CD4-positive, alpha-beta T cell treated with Interferon gamma for 1 hour (primary cell): Measurements from ENCODE around the gene ARHGAP24.
"Not testable (repeated sequence)": the region's sequence is repeated elsewhere in the genome, so short reads cannot be mapped to it uniquely, and the experiment has no call there.

Experiments used
- DNase-seq: peaks from one replicate; pipeline ENCODE4 v3.0.0-alpha.2; 2020

The ARHGAP24 gene

DNA sequence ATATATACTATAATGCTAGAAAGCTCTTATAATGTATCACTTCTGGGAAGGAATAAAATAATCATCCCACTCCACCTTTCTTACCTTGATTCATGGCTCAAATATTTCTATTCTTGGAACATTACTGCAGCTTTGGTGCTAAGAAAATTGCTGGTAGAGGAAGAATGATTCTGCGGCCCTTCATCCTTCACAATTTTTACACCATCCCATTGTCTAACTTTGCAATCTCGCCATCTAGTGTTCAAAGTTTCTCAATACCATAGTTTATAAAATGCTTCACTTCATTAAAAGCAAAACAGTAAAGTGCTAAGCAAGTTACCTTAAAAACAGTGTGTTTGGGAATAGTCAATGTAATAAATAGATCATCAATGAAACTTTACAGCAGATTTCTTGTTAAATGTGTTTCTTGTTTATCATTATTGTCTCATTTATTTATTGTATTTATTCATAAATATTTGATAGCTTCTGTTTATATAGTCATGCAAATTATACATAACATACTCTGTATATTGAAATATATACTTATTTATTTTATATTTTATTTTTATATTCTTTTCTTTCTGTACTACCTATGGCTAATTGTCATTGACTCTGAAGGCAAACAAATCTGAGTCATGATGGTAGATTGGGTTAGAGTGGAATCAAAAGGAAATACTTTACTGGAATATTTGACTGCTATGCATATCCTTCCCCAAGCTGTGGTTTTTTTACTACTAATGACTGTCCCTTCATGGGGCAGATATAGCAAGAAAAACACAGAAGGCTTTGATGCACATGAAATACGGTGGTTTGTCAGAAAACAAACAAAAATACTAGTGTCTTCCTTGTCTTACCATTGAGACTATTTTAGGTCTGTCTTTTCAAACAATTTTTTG is 494.2 kb downstream of the ARHGAP24 start:
- DNase-seq = no peak

DNA sequence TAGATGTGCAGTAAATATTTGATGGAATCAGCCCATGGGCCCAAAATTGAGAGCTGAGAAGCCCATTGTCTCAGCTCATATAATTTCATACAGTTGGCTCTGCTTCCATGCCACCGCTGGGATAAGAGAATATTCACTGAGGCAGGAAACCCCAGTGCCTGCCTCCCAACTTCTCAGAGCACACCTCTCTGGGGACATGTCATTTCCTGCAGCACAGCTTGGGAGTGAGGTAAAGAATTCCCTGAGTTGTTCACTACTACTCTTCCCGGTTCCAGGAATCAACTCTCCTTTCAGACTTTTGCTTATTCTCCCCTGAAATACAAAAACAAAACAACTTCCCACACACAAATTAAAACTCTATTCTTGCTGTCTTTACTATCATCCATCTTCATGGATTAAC is 495.6 kb downstream of the ARHGAP24 start:
- no peak for DNase-seq

DNA sequence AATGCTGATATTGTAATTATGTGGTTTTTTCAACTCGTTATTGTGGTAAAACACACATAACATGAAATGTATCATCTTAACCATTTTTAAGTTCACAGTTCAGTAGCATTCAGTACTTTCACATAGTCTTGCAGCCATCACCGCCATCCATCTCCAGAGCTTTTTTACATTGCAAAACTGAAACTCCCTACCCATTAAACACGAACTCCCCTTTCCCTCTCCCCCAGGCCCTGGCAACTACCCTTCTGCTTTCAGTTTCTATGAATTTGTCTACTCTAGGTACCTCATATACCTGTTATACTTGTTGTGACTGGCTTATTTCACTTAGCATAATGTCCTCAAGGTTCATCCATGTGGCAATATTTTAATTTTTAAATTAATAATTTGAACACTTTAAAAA is 504.3 kb downstream of the ARHGAP24 start:
- no peak for DNase-seq

DNA sequence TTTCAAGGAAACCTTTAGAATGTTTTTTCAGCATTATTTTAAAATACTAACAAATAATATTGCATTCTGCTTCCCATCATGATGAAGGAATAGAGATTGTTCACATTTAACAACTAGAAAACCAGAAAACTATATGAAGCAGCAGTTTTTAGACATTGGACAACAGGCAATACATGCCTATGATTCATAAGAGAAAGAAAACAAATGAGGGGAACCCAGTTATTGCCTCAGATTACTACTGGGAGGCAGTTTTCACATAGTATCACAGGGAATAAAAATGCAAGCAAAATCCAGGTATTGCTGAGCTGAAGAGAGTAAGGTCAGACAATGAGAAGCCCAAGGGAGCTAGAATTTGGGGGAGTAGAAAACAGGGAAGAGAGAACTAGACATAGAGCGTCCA is 511.3 kb downstream of the ARHGAP24 start:
- no peak for DNase-seq

DNA sequence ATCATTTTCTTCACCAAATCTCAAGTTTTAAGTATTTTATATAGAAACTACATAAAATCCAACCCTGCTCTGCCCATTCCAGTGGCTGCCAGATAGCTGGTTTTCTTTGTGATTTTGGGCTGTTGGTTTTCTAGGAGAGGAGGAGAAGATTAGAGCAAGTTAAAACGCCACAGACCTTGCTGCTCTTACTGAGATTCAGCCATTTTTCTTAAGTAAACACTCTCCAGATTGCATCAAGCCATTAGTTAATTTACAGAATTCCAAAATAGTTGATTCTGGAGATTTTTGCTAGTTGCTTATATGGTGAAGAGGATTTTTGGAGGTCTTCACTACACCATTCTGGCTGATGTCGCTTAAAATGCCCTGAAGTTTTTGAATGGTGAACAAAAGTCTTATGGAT is 518.7 kb downstream of the ARHGAP24 start:
- no peak for DNase-seq

DNA sequence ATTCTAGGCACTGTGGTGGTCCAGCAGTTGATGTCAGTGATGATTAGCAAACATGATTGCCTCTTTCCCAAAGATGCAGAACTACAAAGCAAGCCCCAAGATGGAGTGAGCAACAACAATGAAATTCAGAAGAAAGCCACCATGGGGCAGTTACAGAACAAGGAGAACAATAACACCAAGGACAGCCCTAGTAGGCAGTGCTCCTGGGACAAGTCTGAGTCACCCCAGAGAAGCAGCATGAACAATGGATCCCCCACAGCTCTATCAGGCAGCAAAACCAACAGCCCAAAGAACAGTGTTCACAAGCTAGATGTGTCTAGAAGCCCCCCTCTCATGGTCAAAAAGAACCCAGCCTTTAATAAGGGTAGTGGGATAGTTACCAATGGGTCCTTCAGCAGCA is 519.6 kb downstream of the ARHGAP24 start:
- no peak for DNase-seq

DNA sequence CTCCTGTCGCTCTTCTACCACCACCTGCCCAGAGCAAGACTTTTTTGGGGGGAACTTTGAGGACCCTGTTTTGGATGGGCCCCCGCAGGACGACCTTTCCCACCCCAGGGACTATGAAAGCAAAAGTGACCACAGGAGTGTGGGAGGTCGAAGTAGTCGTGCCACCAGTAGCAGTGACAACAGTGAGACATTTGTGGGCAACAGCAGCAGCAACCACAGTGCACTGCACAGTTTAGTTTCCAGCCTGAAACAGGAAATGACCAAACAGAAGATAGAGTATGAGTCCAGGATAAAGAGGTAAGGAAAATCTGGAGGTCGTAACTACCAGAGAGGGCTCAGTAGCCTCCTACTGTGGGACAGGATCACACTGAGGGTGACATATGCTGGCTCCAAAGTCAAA is 520.4 kb downstream of the ARHGAP24 start:
- no peak for DNase-seq

DNA sequence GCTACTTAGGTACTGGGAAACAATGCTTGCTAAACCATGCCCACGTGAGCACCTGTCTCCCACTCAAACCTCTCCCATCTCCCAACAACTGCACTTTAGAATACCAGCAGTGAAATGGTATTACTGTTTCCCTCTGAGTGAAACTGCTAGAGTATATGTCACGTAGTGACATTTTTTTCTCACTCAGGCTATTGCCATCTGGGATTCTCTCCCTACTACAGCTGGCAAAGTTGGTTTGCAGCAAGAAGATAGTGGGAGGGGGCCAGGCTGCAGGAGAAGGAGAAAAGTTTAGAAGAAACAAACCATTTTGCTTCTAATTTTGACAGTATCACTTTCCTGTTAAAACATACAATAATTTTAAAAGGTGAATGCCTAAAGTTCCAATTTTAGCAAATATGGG is 526.6 kb downstream of the ARHGAP24 start:
- no peak for DNase-seq

DNA sequence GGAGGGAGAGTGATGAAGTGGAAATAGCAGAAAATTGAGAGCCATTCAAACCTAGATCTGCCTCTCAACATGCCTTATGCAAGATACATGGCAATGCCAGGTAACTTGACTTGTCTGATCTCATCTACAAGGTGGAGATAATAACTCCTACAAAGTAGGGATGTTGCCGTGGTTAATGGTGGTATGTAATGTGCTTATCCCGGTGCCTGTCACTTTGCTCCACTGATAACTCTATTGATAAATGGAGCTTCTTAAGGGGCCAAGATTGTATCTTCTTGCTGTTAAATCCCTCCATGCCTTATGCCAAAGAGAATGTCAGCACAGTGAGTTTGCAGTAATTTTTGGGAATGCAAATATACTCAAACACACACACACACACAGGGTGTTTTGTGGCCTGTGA is 529.1 kb downstream of the ARHGAP24 start:
- DNase-seq = no peak

DNA sequence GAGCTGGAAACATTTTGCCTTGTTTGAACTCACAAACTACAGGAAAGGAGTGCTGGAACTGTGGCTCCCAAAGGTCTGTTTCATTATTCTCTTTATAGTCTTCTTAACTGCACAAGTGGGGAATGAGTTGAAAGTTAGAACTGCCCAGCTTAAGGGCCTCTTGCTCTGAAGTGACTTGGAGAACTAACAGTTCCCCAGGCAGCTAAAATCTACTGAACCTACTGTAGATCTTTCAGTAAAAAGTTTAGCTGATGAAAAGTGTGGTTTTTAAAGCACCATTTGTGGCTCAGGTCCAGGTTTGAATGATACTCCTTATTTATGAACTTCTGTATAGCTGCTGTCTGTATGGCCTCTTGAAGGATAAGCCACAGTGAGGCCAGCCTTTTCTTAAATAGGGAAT is 531.1 kb downstream of the ARHGAP24 start:
- no peak for DNase-seq

DNA sequence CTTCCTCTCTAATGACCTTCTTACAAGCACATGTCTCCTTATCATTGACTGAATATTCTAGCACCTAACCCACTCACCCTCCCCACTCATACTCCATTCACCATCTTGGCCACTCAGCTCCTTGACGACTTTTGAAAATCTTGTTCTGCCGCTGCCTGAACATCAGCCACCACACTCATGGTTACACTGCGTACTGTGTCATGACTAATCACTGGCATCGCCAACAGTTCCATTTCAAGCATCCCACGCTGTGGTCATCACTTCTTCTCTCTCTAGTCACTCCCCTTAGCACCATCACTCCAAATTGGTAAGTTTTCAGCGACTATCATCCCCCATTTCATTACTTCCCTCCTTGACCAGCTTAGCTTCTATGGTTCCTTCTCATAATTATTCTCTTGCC is 532.1 kb downstream of the ARHGAP24 start:
- DNase-seq = no peak

DNA sequence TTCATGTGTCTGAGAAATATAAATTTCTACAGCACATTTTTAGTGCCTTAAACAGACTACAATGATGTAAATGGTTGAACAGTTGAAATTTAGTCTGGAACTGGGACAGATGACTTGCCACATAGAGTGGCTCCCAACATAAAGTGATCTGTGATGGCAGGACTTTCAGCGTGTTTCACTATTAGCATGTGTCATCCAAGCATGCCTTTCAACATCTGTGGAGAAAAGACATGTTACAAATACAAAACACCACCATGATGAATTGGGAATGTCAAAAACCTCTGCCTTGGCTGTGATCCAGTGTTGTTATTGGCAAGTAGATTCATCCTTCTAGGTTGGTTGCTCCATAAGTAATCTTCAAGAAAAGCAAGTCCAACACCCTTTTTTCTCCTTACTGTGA is 536.2 kb downstream of the ARHGAP24 start:
- no peak for DNase-seq

DNA sequence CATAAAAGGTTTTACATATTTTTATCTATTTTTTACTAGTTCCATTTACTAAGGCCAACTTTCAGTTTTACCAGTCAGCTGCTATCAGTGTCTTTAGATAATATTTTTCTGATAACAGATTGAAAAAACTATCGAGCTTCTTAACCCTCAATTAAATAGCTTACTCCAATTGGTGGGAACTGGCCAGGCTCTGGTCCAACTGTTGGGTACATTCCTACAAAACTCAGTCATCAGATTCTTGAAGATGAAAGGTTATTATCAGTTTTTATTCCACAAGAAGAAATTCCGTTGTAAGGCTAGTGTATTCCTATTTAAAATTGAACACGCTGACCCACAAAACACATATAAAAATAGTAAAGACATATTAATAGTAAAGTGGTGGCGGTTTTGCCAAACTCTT is 538.7 kb downstream of the ARHGAP24 start:
- DNase-seq = no peak

DNA sequence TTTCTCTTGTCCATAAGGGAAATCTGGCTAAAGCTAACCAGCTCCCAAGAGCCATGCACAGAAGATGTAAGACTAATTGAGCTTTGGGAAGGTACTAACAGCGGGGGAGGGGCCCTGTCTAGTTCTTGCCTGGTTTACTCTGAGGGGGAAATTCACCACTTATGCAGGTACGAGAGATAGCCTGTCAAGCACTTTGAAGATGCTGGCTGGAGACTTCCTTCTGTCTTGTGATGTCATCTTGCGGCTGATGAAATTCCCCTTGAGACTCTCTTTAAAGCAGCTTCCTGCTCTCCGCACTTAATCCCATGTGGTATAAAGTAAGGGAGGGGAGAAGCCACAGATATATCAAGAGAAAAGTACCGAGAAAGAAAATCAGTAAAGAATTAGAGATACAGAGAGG is 539.6 kb downstream of the ARHGAP24 start:
- no peak for DNase-seq

DNA sequence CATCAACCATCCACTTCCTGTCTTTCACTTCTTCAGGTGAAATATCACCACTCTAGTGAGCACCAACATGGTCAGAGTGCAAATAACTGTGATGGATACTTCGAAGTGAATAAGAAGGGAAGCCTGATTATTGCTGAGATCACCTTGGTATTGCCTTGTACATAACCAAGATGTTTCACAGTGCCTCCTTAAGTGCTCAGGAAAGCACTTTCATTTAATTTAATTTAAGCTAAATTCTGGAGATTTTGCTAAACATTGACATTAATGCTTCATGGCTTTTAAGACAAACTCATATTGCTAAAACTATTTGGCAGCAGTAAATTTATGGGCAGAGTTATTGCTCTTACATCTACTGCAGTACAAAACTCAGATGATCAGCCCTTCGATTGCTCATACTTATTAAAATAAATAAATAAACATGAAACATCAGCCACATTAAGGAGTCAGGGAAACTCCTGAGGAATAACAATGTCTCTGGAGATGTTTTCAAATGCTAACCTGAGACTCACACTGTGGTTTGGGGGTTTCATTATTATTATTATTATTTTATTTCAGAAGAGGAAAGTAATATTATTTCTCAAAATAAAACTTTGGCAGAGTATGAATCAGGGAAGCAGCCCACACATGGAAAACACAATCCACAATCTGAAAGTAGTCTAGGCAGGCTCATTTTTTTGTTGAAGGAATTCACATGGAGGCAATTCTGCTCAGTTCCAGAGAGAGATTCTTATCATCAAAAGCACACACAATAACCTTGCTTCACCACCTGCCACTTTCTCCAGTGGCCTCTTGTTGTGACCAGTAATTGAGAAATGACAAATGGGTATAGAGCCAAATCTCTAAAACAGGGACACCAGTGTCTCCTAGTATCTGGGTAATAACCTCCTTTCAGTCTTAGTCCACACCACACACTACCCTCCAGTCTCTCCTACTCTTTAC is 540.7 kb downstream of the ARHGAP24 start:
- DNase-seq = no peak

DNA sequence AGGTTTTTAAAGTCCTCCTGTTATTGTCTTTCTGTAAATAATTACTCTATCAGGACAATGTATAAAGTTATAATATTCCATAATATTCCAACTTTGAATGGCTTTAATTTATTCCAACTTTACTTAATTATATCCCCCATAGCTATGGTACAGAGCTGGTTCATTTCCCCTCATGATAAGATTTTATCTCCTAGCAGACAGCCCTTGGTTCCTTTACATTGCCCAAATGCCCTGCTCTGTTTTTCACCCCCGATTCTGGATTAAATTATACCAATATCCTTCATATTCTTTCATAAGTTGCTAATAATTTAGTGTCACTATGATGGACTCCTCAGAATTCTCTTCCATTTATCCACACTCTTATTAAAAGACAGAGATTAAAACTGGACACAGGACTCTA is 544.4 kb downstream of the ARHGAP24 start:
- DNase-seq = no peak

DNA sequence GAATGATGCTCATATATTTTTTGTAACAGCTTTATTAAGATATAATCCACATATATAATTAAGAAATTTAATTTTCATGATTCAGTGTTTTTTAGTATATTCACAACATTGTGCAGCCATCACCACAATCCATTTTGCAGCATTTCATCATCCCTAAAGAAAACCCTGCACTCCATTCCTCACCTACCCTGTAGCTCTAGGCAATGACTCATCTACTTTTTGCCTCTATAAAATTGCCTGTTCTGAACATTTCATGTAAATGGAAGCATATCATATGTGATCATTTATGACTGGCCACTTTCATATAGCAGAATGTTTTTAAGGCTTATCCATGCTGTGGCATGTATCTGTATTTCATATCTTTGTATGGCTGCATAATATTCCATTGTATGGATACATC is 545.0 kb downstream of the ARHGAP24 start:
- no peak for DNase-seq

DNA sequence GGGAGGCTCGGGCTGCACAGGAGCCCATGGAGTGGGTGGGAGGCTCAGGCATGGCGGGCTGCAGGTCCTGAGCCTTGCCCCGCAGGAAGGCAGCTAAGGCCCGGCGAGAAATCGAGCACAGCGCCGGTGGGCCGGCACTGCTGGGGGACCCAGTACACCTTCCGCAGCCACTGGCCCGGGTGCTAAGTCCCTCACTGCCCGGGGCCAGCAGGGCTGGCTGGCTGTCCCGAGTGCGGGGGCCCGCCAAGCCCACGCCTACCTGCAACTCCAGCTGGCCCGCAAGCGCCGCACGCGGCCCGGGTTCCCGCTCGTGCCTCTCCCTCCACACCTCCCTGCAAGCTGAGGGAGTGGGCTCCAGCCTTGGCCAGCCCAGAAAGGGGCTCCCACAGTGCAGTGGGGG is 546.7 kb downstream of the ARHGAP24 start:
- not testable (repeated sequence) for DNase-seq

DNA sequence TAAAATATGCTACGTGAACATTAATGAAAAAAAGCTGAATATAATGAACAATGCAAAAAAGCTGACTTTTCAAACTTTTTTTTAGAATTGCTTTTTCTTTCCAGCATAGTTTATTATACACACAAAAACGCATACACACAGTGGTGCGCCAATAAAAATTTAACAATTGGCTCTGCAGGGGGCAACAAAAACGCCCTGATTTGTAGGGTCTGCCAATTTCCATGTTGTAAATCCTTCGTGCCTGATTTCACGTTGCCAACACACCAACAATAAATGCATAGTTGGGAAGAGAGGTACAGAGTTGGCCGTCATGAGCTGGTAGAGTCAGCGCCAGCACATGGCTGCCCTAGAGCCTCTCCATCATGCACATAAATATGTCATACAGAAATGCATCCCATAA is 551.8 kb downstream of the ARHGAP24 start:
- no peak for DNase-seq

DNA sequence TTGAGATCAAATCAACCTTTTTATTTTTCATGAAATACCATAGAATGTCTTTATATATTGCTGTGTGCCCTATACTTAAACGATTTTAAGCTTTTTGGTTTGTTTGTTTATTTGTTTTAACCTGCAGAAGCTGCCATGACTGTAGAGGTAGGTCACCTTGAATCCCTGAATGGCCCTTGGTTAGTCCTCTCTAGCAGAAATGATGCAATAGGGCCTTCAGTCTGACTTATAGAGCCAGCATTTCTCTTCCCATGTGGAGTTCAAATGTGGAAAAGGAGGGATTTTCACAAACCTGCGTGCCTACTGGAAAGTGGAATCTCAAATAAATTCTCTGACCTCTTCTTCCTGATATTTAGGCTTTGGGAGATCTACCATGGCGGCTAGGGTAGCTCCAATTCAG is 557.0 kb downstream of the ARHGAP24 start:
- DNase-seq = no peak

DNA sequence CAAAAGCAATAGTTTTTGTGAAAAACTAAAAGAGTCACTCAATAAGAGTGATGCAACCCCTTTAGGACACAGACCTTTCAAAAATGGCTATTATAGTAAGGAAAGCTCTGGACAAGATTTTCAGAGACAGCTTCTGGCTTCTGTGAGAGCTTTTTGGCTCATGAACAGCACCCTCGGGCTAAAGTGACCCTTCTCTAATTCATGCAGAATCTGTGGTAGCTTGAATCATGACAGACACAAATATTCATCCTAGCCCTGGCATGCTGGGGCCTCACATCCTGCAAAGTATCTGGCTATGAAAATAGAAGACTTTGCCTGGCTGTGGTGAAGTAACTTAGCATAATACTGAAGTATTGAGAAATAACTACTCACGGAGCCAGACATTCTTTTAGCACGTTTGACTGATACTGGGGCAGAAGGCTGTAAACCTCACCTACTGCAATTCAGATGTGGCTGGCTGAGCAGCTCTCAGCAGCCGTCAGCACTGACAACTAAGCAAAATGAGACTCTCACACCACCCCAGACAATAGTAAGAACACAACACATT is 557.6 kb downstream of the ARHGAP24 start:
- DNase-seq = no peak

DNA sequence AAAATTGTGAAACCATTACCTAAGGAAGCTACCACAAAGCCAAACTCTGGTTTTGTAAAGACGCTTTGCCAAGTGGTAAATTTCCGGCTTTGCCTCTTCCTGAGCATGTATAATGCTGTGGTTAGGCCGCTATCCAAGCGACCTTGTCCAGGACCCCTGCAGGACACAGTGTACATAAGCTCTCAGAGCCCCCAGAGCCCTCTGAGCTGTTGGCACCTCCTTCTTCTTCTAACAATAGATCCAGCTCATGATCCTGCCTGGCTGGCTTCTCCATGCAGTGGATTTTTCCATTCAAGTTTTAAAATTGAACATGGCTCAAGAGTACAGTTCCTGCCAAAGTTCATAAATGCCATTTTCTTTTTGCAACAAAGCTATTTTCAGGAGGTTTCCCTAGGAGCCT is 558.2 kb downstream of the ARHGAP24 start:
- DNase-seq = no peak

DNA sequence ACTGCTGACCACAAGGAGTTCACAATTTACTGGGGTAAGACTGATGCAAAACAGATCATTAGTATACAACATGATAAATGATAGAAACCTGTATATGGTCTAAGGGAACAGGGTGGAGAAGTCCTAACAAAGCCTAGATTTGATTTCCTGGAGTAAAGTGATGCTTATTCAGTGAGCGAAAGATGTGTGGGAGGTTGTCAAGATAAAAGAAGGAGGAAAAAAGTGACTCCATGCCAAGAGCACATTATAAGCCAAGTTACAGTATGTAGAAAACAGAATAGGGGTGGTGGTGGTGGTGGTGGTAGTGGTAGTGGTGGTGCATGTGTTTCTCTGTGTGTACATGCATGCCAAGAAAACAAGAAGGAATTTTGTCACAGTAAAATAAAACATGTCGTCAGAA is 559.7 kb downstream of the ARHGAP24 start:
- DNase-seq = no peak

DNA sequence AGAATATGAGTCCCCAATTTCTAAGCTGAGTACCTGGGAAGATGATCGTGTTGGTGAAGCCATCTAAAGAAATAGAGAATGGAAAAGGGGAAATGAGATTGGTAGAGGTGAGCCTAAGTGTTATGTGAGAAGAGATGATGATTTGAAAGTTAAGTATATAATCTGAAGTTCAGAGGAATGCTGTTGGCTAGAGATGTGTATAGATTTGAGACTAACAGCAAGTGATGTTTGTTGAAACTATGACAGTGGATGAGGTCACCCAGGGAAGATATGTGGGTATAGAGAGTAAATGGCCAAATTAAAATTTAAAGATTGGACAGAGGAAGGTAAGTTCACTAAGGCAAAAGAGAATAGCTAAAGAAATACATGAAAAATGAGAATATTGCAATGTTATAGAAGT is 560.7 kb downstream of the ARHGAP24 start:
- DNase-seq = no peak
